Cerebellar nuclear complex (tissue), 1 donor: Measurements from ENCODE around the gene LRRC53.
A peak's percentile ranks its signal among the peaks of the same experiment; 100 is the strongest.

Experiments used
- DNase-seq, 2 experiments: peaks; one replicate each; lab custom pipeline; 2025; lab: John Stamatoyannopoulos, UW

LRRC53 gene

DNA sequence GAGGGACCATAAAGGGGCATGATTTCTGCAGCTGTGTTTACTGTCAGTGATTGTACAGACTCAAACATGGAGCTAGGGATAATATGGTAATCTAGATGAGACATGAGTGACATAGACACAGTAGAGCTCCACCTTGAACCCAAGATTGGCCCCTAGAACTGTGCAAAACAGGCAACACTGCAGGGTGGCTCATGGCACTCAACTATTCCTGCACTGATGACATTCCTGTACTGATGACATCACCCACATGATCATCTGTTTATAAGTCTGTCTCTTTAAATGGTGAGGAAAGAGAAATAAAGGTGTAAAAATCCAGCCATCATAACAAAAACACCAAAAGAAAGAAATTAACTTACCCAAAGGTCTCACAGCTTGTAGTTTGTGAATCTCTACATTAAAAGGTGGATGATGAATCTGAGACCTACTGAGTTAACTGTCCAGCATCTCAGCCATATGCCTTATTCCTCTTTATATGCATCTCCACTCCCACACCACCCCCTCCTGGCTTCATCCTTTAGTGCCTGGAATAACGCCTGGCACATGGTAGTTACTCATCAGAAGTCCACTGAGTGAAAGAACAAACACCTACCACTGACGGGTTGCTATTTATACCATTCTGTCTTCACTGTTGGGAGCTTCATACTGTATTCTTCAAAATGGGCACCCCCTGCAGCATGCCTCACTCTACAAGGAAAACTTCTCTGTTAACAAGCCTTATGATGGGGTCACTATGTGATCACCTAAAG is at the start of gene LRRC53:
LRRC53 (minus strand) TSS at position 442 of the 746 bp plus-strand sequence. CDS start 29,262 bp downstream, outside the sequence.
- DNase-seq: no peak

DNA sequence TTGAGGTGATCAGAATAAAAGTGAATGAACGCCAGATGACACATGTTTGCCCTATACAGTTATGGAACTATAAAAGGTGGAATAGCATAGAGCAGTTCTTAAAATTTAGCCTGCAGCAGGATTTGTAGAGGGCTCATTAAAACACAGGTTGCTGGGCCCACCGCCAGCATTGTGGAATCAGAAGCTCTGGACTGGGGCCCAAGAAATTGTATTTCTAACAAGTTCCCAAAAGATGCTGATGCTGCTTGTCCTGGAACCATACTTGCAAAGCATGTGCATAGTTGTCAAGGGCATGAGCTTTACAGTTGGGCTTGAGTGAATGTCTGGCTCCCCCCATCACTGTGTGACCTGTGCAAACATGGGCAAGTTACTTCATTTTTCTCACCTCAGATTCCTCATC is 37.5 kb upstream of the LRRC53 start:
- no peak for DNase-seq

- DNase-seq: no peak
Observed at GRCh38 chr1:74548961-74549750, 36.7 kb upstream of the LRRC53 start.

DNA sequence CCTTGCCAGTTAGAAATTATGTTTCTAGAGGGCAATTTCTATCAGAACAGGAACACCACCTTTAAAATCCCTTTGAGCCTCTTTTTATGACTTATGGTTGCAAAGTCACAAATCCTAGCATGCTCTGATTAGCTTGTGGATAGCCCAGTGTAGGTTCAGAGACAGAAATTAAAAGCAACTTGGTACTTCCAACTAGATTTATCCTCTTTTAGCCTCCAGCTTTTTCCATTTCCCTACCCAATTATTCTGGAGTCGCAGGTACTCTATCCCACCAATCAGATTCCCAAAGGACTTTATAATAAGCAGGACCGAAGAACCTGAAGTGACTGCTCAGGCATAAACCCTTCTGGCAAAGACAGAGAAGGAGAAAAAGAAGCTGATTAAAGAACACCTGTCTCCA is 33.4 kb upstream of the LRRC53 start:
- no peak for DNase-seq

- no peak for DNase-seq
Observed at GRCh38 chr1:74534241-74534640, 21.8 kb upstream of the LRRC53 start.

- DNase-seq: no peak
Observed at GRCh38 chr1:74531796-74532195, 19.4 kb upstream of the LRRC53 start.

DNA sequence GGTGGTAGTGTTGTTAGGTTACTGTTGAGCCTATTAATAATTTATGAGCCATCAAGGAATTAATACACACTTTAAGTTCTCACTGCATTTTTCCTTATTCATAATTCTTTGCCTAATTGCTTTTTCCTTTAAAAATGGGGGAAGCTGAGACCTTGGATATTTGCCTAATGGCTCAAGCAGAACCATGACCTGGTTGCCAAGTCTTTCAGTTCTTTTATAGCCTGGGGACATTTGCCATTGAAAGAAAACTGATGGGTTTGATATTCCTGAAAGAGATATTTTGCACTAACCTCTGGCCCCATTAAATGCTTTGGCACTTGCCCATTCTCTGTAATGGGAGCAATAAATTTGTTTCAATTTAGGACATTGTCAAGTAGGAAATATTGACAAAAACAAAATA is 18.5 kb upstream of the LRRC53 start:
- no peak for DNase-seq

DNA sequence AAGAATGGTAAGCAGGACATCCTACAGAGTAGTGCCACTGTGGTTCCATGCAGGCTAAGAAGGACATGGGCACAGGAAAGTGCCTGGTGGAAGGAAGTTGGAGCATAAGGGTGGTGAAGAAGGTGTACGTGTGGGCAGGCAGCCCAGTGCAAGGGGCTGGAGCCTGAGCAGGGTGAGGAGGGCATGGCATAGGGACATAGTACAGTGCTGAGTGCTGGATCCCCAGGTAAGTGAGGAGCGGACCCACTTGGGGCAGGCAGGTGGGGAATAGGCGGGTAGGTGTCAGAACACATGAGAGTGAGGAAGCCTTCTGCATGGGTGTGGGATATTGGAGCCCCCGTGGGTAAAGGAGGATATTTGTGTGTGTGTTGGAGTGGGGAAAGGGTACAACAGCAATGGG is 15.7 kb upstream of the LRRC53 start:
- DNase-seq: no peak

- no peak for DNase-seq
Observed at GRCh38 chr1:74526708-74527107, 14.3 kb upstream of the LRRC53 start.

DNA sequence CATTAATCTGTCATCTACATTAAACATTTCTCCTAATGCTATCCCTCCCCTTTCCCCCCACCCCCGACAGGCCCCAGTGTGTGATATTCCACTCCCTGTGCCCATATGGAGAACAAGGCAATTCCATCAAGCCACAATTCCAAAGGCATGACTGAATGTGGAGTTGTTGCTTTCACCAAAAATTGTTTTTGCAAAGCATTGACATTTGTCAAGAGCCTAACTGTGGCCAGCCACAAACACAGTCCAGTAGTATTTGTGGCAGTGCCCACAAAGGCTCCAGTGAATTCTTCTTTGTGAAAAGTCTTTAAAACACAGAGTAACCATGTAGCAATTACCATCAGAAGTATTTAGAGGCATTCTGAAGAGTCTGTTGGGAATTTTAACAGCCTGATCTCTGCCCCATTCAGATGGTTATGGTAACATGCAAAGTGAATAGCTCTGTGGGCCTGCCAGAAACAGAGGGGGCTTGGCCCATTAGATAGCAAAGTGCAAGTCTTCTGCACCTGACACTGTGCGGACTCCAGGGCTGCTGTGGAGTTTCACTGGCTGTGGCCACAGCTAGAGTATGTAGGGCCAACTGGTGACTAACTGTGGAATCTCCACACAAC is 11.6 kb upstream of the LRRC53 start:
- DNase-seq: no peak

DNA sequence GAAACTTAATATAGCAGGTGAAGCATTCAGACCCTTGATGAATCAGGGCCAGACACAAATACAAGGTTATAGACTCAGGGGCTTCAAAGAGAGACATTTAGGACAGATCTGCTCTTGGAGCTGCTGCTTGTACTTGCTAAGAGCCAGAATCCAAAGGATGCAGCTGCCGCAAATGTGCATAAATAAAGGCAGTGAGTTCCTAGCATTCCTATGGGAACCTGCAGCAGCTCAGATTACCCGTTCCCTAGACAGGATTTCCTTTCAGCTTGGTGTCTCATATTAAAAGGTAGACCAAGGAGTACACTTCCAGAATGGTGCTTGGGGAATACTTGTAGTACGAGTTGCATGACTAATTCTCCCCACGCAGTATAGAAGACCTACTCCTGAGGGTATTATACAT is 9.7 kb upstream of the LRRC53 start:
- DNase-seq: no peak

DNA sequence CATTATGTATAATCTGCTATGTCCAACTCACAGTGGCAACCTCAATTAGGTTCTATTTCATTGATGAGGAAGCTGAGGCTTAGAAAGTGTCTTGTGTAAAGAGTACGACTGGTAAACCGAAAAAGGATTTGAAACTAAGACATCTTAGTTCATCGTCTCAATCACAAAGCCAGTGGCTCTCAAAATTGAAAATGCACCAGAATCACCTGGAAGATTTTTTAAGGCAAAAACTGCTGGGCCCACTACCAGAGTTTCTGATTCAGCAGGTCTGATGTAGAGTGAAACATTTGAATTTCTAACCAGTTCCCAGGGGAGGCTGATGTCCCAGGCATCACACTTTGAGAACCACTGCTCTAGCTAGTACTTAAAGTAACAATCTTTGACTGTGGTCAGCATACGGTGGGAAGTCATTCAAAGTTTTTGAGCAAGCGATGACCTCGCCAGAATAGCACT is 5.2 kb upstream of the LRRC53 start:
- DNase-seq: no peak

DNA sequence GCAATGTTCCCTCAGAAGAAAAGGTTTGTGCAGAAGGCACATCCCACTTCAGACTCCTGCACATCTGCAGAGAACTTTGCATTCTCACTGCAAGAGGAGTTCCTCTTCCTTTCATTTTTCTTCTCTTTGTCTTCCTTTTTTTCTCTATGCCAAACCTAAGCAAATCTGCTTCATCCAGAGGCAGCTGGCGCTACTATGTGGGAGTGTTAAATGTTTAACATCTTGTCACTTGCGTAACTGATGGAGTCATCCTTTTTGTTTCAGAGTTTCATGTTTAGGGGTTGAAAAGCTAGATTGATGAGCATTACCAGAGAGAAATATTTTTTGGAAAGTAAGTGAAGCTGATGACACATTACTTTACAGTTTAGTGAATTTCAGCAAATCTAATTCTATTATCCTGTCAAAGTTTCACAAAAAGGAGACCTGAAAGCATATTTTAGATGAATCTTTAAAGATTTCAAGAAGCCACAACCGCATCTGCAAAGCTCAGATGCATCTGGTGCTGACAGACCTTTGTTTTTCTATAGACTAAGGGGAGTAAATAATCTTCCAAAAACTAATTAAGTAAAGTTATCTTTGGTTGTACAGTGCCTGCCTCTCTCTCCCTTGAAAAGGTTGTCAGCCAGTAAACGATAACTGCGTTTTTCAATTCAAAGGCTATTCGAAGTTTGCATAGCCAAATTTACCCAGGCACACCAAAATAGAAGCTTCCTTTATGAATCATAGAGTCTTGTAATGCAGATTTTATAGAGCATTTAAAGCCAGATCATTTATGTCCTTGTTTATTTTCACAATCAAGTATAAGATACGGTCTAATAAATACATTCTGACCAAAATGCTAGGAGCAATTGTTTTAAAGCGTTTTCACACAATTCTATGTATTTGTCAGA is 1.2 kb upstream of the LRRC53 start:
- DNase-seq: no peak

DNA sequence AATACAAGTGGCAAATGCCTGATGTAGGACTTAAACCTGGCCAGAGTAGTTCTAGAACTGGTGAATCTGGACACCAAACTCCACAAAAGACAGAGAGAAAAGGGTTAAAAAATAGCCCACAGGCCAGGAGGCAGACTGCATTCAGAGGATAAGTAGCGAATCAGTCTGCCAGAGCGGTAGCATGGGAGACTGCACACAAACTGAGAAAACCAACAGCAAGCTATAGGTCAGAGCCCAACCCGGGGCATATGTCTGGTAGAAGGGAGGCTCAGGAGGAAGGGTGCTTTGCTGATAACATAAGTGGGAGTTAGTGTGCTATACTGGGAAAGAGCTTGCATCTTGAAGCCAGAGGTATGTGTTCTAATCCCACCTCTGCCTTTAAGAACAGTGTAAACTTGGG is 4.0 kb downstream of the LRRC53 start:
- no peak for DNase-seq

GRCh38 chr1:74505928-74506710 is 6.3 kb downstream of the LRRC53 start:
- DNase-seq: no peak

- no peak for DNase-seq
Observed at GRCh38 chr1:74504933-74505512, 7.4 kb downstream of the LRRC53 start.

DNA sequence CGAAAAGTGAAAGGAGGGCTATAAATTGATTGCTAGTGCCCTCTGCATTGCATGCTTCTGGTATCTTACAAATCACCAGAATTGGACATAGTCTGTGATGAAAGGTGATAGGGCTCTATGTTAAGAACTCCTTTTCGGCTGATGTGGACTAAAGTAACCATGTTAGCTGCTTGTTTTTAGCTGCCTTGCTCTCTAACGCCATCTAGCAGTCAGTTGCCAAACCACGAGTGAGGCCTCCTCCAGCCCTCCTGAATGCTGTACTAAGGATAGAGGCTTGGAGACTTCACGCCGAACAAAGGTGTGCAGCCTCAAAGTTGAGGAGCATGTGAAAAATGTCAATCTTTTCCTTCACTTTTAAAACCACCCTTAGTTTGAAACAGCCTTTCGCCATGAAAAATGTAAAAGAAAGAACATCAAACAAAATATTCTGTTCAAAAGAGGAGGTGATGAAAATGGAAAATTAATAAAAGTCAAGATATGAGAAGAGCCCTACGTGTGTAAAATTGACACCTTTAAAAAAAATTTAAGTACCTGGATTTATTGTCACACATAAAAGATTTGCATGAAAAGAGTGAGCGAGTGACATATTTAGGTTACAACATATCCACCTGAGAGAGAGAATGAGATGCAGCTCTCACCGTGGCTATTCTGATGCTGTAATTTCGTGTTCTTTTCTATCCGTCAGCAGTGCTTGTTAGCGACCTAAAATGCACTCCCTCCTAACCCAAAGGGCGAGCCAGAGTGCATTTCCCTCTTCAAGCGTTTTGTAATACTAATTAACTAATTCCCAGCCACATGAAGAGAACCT is 8.1 kb downstream of the LRRC53 start:
- DNase-seq: peak in 1 of 2 experiments; percentile 3

DNA sequence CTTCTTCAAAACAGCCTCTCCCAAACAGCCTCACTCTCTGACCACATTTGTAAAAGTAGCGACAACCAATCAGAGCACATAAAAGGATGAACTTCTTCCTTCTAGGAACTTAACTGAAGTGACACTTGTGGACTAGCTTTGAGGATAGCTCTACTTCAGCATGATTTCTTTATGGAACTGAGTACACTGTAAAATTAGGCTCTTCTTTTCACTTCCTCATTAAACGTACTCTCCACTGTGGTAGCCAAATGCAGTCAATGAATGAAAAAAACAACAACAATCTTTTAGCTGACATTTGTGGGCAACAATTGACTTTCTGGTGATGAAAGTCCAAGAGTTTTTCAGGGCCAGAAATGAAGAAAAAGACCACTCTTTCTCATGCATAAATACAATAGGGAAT is 9.6 kb downstream of the LRRC53 start:
- DNase-seq: no peak

GRCh38 chr1:74502432-74502831 is 10.0 kb downstream of the LRRC53 start:
- no peak for DNase-seq

GRCh38 chr1:74498901-74499300 is 13.5 kb downstream of the LRRC53 start:
- DNase-seq: no peak
